ENCODE data around the gene LRIG1.

LRIG1 gene

GRCh38 chr3:66399529-66400232 lies 101.1 kb downstream of the LRIG1 start:
- no peak for DNase-seq

DNA sequence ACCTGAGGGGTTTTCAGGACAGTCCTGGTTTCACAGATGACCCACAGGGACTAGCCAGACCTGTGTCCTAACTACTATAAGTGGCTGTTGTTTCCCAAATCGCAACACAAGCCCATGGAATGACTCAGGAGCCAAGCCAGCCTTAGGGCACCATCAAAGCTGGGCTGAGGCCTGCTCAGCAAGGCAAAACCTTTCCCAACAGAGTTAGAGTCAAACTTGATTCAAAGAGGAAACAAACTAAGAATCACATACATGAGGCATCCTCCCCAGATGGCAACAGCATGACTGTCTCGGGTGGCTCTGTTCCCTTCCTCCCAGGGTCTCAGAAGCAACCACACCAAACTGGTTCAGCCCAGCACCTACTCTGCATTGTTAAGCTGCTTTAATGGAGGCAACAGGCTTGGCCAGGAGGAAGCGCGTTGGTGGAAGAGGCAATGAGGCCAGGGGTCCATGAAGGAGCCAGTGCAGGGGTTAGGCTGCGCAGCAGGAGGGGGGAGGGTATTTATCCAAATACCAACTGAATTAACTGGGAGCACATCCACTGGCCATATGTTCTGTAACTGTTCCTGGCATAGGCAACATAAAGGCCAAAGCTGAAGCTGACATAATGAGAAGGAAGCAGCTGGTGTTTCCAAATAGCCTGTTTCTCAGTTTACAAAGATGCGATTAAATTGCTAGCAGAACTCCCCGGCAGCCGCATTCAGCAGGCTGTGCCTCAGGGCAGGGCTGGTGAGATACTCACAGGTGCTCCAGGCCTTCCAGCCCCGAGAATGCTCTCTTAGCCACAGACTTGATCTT lies 102.4 kb downstream of the LRIG1 start:
- peak; percentile 63 for DNase-seq

DNA sequence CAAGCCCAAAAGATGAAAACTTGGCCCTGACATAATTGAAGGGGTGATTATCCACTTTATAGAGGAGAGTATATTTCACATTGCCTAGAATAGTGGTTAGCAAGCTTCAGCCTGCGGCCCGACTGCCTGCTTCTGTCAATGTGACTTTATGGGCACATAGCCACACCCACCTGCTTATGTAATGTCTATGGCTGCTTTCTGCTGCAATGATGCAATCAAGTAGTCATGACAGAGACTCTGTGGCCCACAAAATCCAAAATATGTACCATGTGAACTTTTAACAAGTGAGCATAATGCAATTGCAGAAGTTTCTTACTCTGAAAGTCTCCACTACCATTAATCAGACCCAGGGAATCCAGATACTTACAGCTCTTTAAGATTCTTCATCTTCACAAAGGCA lies 103.1 kb downstream of the LRIG1 start:
- DNase-seq = no peak

- DNase-seq = no peak
Measured at GRCh38 chr3:66396888-66397287, 103.9 kb downstream of the LRIG1 start.

DNA sequence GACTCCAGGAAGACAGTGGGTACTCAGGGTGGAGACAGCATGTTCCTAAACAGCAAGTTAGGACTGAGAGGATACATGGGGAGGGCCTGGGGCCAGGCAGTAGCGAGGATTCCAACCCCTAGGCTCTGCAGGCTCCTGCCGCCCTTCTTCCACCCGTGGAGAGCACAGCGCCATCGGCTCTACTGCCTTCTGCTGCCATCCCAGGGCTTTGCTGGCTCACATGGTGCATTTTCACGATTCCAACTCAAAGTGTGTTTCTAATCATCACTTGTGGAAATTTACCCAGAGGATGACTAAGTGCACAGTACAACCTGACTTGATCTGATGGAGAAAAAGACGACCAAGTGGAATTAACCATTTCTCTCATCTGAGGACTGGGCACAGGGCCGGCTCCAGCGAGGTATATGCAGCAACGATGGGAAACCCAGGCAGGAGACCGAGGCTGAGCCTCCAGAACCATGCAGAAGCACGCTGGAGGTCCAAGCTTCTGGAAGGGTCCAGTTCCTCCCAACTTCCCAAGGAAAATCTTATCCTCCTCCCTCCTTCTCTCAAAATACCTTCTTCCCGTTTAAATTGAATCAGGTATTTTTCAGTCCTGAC lies 104.6 kb downstream of the LRIG1 start:
- no peak for DNase-seq

DNA sequence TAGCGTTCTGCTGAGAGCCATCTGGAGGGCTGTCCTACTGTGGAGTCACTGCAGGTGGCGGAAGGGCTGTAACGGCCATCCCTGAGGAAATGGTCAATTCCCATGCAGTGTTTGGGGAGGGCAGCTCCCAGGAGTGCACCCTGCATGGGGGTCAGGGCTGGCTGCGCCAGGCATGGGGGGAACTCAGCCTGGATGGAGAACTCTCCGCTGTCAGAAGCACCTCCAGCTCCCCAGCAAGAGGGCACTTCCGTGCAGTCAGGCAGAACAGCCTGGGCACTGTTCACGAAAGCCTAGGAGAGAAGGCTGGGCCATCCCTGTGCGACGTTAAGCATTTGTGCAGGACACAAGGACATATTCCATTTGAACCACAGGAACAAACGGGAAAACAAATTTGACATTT lies 105.2 kb downstream of the LRIG1 start:
- no peak for DNase-seq

- no peak for DNase-seq
Measured at GRCh38 chr3:66394753-66395249, 106.0 kb downstream of the LRIG1 start.

GRCh38 chr3:66394019-66394752 lies 106.6 kb downstream of the LRIG1 start:
- no peak for DNase-seq

DNA sequence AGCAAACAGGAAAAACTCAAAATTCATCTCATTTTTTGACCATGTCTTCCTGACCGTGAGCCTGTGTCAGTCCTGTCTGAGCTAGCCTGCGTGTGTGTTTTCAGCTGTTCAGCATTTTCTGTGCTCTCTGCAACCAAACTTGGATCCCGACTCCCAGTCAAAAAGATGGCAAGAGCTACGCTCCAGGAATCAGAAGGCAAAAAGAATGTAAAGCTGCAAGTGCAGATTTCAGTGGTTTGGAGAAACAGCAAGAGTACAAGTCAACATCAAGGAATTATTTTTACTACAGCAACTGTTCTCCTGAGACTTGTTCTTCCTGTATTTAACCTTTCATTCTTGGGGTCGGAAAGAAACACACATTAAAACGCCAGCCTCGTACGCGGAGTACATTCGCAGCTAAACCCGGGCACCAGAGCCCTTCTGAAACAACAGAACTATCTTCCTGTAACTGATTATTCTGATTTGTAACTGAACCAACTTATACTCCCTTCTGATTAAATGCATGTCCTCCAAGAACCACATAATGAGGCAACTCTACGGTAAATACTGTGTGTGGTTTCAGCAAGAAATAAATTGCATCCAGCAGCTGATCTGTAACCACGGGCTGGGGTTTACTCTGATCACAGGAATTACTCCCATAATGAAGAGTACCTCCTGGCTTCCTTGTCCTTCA lies 107.4 kb downstream of the LRIG1 start:
- no peak for DNase-seq

- DNase-seq = no peak
Measured at GRCh38 chr3:66392966-66393332, 107.9 kb downstream of the LRIG1 start.

DNA sequence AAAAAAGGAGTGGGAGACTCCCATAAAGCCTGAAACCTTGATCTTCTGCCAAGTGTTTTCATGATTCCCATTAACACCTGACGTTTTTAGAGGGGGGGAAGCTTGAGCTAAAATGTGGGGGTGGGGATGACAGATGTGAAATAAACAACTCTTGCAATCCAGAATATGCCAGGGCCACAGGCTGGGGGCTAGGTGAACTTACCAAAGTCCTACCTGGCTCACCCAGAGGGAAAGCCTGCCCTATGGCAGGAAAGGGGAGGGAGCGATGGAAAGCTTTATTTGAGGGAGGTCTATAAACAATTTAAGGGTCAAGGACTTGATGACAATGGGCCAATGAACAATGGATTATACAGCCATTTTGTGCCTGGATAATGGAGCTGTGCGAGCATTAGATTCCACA lies 108.3 kb downstream of the LRIG1 start:
- DNase-seq = no peak

DNA sequence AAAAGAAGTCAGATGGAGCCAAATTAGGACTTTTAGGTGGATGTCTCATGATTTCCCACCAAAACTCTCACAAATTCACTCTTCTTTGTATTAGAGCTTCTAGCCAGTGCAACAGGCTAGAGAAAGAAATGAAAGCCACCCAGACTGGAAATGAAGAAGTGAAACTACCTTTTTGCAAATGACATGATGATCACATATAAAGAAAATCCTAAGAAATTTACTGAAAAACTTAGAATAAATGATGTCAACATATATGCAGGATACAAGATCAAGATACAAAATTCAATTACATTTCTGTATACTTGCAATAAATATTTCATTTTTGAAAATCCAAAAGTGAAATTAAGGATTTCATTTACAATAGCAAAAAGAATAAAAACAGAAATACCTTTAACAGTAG lies 110.8 kb downstream of the LRIG1 start:
- no peak for DNase-seq

DNA sequence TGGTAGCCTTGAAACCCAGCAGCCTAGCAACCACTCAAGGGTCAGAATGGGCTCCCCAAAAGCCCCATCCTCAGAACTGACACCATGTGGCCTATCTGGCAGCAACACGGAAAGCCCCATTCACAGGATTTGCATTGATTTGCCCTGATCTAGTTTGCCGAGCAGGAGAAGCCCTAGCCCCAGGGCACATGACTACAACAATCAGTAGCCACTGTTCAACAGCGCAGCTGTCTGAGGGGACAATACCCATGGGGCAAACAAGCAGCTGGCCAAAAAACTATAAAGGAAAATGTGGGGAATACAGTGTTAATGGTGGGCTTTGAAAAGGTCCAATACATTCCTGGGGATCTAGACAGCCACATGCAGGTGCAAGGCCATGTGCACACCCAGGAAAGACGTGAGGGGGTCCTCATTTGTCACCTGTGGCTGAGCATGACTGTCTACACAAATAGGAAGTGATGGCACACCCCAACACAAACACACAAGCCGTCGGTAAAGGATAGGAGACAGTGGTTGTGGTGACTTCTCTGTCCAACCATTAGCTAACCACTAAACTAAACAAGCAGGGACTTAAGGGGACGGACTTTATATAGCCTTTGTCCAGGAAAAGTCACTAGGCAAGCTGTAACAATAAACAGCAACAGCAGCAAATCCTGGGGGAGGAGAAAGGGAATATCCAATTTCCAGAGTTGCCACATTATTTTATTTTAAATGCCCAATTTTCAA lies 113.7 kb downstream of the LRIG1 start:
- DNase-seq = no peak

GRCh38 chr3:66386011-66386924 lies 114.6 kb downstream of the LRIG1 start:
- no peak for DNase-seq

DNA sequence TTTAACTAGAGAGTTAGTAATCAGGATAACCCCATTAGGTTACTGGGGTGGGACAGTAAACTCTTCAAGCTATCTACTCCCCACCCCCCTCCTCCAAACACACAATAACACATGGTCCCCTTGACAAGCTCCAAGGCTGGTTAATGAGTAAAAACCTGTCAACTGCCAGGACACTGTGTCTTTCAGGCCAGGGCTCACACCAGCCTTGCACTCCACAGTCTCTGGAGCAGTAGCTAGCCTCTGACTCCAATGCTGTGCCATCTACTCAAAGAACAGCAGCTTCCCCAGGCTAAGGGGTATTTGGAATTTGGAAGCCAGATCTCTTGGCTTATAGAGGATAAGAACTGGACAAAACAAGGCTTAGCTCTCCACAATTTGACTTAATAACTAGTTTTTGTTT lies 115.8 kb downstream of the LRIG1 start:
- no peak for DNase-seq

GRCh38 chr3:66383998-66384745 lies 116.7 kb downstream of the LRIG1 start:
- no peak for DNase-seq

DNA sequence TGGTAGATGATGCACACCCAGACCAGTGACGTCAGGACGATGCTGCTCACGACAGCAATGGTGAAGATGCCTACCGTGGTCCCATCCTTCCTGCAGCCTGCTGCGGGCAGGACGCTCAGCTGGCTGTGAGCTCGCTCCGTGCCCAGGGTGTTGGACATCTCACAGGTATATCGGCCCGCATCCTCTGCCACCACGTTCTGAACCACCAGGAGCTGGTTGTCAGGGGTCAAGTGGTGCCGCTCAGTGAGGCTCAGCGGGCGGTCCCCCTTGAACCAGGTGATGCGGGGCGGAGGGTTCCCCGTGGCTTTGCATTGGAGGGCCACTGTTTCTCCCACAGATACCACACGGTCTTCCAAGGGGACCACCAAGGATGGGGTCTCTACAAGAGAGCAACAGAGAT lies 117.8 kb downstream of the LRIG1 start:
- no peak for DNase-seq

- no peak for DNase-seq
Measured at GRCh38 chr3:66382142-66382541, 118.7 kb downstream of the LRIG1 start.

DNA sequence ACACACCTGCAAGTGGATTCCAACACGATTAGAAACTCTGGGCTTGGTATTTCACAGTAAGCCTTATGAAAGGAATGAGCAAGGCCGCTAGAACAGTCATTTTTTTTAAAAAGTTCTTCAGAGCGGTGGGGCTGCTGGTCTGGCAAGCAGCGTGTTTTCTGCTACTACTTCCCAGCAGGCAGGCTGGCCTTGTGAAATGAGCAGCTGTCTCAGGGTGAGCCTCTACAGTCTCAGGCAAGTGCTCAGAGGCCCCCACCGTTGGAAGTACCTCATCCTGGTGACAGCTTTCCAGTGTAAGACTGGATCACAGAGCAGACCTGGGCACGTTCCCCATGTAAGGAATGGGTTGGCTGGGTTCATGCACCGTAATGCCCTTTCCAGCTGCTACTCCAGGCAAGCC lies 119.2 kb downstream of the LRIG1 start:
- DNase-seq = no peak
